ENCODE measurements around the gene CNKSR1.

The CNKSR1 gene

GRCh38 chr1:26169669-26170471 lies 7.4 kb upstream of the CNKSR1 start, which contains the start of gene ZNF593 (continued):
- TF ChIP-seq SP3 (tag by site-specific recombination; IDR thresholded peaks at IDR 0.05) (peak; percentile 69), ZNF404 (tag by site-specific recombination; IDR thresholded peaks at IDR 0.05) (no peak), ZBTB10 (tag by site-specific recombination; IDR thresholded peaks at IDR 0.05) (peak; percentile 93), ZNF561 (tag by site-specific recombination; IDR thresholded peaks at IDR 0.05; ENCODE audit: borderline replicate concordance) (peak; percentile 53; the same call in 1 of the 2 replicates), ZNF76 (tag by site-specific recombination; IDR thresholded peaks at IDR 0.05; ENCODE audit: borderline replicate concordance, low read depth) (peak; percentile 75), GLIS1 (tag by site-specific recombination; IDR thresholded peaks at IDR 0.05) (peak; percentile 97), HOXA7 (CRISPR knock-in tag; IDR thresholded peaks at IDR 0.05; ENCODE audit: borderline replicate concordance) (no peak), ZBTB8A (tag by site-specific recombination; IDR thresholded peaks at IDR 0.05) (peak; percentile 99), PRDM2 (tag by site-specific recombination; IDR thresholded peaks at IDR 0.05; ENCODE audit: borderline replicate concordance) (peak; percentile 73; the same call in 1 of the 2 replicates), ZNF335 (tag by site-specific recombination; conservative IDR thresholded peaks at IDR 0.05) (peak; percentile 97), GFI1B (tag by site-specific recombination; IDR thresholded peaks at IDR 0.05) (no peak), ZBTB1 (tag by site-specific recombination; IDR thresholded peaks at IDR 0.05) (peak; percentile 85; the same call in 1 of the 2 replicates), YY1 (tag by site-specific recombination; IDR thresholded peaks at IDR 0.05) (peak; percentile 53; the same call in 1 of the 2 replicates), ZNF529 (tag by site-specific recombination; IDR thresholded peaks at IDR 0.05; ENCODE audit: insufficient replicate concordance) (no peak), ZNF223 (tag by site-specific recombination; IDR thresholded peaks at IDR 0.05) (no peak), ZFHX2 (tag by site-specific recombination; conservative IDR thresholded peaks at IDR 0.05) (peak; percentile 35; the same call in 1 of the 2 replicates), ZFP69B (tag by site-specific recombination; IDR thresholded peaks at IDR 0.05) (peak; percentile 80), KLF10 (tag by site-specific recombination; IDR thresholded peaks at IDR 0.05) (peak; percentile 82), ZNF692 (tag by site-specific recombination; IDR thresholded peaks at IDR 0.05) (peak; percentile 83), ZBTB7A (tag by site-specific recombination; IDR thresholded peaks at IDR 0.05; ENCODE audit: low read depth) (peak; percentile 99), TRIM28 (IDR thresholded peaks at IDR 0.05; ENCODE audit: borderline replicate concordance, low read length) (no peak), ZNF133 (tag by site-specific recombination; IDR thresholded peaks at IDR 0.05) (0 out of 2 replicates have a peak, but pooled peaks have one; percentile 43), GLI4 (tag by site-specific recombination; IDR thresholded peaks at IDR 0.05) (peak; percentile 44; the same call in 1 of the 2 replicates), YY2 (tag by site-specific recombination; IDR thresholded peaks at IDR 0.05) (peak; percentile 66; the same call in 1 of the 2 replicates), EGR2 (tag by site-specific recombination; IDR thresholded peaks at IDR 0.05; ENCODE audit: low read depth) (no peak), ZNF785 (tag by site-specific recombination; IDR thresholded peaks at IDR 0.05) (no peak), ZNF548 (tag by site-specific recombination; IDR thresholded peaks at IDR 0.05) (no peak), ZBTB20 (tag by site-specific recombination; IDR thresholded peaks at IDR 0.05) (peak; percentile 28; the same call in 1 of the 2 replicates)
- TF ChIP-seq, protein P1, sequence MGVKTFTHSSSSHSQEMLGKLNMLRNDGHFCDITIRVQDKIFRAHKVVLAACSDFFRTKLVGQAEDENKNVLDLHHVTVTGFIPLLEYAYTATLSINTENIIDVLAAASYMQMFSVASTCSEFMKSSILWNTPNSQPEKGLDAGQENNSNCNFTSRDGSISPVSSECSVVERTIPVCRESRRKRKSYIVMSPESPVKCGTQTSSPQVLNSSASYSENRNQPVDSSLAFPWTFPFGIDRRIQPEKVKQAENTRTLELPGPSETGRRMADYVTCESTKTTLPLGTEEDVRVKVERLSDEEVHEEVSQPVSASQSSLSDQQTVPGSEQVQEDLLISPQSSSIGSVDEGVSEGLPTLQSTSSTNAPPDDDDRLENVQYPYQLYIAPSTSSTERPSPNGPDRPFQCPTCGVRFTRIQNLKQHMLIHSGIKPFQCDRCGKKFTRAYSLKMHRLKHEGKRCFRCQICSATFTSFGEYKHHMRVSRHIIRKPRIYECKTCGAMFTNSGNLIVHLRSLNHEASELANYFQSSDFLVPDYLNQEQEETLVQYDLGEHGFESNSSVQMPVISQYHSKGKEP (tag by site-specific recombination; IDR thresholded peaks at IDR 0.05), result peak; percentile 26; the same call in 1 of the 2 replicates

Measured in HEK293 (cell line).